HL-60 (cell line): ENCODE measurements around the gene PSAT1.

Experiments used
- GABPA ChIP-seq: IDR thresholded peaks from 2 replicates; pipeline ENCODE4 v1.6.1; 2012; ENCODE audit warnings: low read depth
- POLR2AphosphoS5 ChIP-seq: IDR thresholded peaks from 2 replicates; pipeline ENCODE4 v1.6.1; 2012; ENCODE audit warnings: low read depth
- REST ChIP-seq: IDR thresholded peaks from 2 replicates; pipeline ENCODE4 v1.6.1; 2012; ENCODE audit warnings: low read depth; ENCODE audit not compliant: insufficient replicate concordance
- SPI1 ChIP-seq: IDR thresholded peaks from 2 replicates; pipeline ENCODE4 v1.6.1; 2012; ENCODE audit warnings: low read depth, mild to moderate bottlenecking, borderline replicate concordance
- TF ChIP-seq, protein P1 (sequence below): IDR thresholded peaks from one replicate; pipeline ENCODE4 v1.5.1; 2011; ENCODE audit warnings: low read length, control low read depth, inconsistent platforms; ENCODE audit not compliant: insufficient read depth

DNA sequence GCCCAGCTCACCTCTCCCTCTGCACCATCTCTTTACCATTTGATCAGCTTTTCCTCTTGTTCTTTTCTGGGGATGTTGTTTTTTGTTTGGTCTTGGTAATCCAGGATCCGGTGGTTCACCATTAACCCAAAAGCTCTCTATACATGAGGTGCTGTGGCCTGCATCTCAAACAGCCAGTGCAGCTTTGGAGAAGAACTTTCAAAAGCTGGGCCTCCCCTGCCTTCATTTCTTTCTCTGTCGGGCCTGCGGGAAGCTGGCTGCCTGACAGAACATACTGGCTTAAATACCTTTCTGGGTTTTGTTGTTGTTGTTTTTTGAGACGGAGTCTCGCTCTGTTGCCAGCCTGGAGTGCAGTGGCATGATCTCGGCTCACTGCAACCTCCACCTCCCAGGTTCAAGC is 12.1 kb downstream of the PSAT1 start:
- TF ChIP-seq, protein P1, sequence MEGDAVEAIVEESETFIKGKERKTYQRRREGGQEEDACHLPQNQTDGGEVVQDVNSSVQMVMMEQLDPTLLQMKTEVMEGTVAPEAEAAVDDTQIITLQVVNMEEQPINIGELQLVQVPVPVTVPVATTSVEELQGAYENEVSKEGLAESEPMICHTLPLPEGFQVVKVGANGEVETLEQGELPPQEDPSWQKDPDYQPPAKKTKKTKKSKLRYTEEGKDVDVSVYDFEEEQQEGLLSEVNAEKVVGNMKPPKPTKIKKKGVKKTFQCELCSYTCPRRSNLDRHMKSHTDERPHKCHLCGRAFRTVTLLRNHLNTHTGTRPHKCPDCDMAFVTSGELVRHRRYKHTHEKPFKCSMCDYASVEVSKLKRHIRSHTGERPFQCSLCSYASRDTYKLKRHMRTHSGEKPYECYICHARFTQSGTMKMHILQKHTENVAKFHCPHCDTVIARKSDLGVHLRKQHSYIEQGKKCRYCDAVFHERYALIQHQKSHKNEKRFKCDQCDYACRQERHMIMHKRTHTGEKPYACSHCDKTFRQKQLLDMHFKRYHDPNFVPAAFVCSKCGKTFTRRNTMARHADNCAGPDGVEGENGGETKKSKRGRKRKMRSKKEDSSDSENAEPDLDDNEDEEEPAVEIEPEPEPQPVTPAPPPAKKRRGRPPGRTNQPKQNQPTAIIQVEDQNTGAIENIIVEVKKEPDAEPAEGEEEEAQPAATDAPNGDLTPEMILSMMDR: no peak
- TF ChIP-seq POLR2AphosphoS5: no peak
- TF ChIP-seq REST: no peak
- TF ChIP-seq GABPA: no peak
- TF ChIP-seq SPI1: no peak
